Measurements from ENCODE around the gene ATP7B.

DNA sequence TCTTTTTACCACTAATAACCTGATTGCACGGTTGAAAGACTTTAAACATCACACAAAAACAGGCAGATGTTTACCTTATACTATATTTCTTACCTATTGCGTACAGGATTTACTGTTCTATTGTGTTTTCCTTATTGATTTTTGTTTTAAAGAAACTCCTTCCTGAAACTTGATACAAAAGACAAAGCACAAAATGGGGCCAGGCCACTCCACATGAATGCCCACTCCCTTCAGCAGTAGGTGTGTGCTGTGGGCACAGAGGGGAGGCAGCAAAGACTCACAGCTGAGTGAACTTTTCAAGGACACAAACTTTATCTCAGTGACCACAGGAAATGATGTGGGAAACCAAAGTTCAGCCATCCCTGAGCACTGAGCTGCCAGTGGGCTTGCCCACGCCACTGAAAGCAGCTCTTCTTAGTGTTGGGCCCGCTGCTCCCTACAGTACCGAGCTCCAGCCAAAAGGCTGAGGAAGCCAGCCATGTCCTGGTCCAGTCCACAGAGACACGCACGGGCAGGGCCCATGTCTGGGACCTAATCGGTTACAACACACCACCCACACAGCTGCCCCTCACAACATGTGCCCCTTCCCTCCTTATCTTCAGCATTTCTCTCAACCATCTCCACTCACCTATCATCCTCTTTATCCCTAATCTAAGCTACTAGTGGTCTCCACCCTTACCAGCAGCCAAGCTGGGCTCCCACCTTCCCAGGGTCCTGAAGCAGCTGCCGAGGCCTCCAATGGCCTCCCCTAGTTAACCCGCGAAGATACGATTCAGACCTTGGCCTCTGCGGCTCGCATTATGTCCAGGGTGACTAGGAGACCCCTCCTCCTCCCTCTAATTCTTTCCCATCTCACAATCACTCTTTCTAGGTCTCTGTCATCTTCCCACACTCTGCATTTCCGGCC is 39.5 kb downstream of the ATP7B start:
- TF ChIP-seq, protein P1, sequence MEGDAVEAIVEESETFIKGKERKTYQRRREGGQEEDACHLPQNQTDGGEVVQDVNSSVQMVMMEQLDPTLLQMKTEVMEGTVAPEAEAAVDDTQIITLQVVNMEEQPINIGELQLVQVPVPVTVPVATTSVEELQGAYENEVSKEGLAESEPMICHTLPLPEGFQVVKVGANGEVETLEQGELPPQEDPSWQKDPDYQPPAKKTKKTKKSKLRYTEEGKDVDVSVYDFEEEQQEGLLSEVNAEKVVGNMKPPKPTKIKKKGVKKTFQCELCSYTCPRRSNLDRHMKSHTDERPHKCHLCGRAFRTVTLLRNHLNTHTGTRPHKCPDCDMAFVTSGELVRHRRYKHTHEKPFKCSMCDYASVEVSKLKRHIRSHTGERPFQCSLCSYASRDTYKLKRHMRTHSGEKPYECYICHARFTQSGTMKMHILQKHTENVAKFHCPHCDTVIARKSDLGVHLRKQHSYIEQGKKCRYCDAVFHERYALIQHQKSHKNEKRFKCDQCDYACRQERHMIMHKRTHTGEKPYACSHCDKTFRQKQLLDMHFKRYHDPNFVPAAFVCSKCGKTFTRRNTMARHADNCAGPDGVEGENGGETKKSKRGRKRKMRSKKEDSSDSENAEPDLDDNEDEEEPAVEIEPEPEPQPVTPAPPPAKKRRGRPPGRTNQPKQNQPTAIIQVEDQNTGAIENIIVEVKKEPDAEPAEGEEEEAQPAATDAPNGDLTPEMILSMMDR (IDR thresholded peaks at IDR 0.05), result no peak
- no peak for TF ChIP-seq EP300 (IDR thresholded peaks at IDR 0.05)
- no peak for TF ChIP-seq POLR2A (IDR thresholded peaks at IDR 0.05)
- no peak for TF ChIP-seq POLR2AphosphoS5 (IDR thresholded peaks at IDR 0.05)
